Naive thymus-derived CD4-positive, alpha-beta T cell (primary cell): ENCODE results near the gene CRTAC1. TPM values are rescaled to one million over a fixed set of nuclear protein-coding genes. Genes with fewer than 3 reads are reported as not detected.

Experiments
- ATAC-seq: fragments of 150-1000 bp; cut with Tn5 transposase; 2 replicates; pipeline ENCODE4 v1.10.0; 2021; ENCODE audit warnings: mild to moderate bottlenecking, moderate library complexity
- CTCF ChIA-PET: fragments of 350-600 bp; sonication (Branson Sonifier 250); formaldehyde crosslinking; loops from one replicate; lab custom pipeline; 2021; ENCODE audit warnings: antibody characterized with exemption; lab: Charles Lee
- POLR2A ChIA-PET: fragments of 350-600 bp; sonication (Branson Sonifier 250); formaldehyde crosslinking; loops from one replicate; lab custom pipeline; 2021; ENCODE audit warnings: antibody characterized with exemption, inconsistent platforms; lab: Charles Lee
- DNase-seq, 9 donors: peaks; one replicate each; pipeline versions ENCODE4 v3.0.0 to v3.0.0-alpha.2; 2020 to 2022; ENCODE audit warnings: mixed read lengths in 1 of 9
- H3K27ac ChIP-seq: one replicate; pipeline ENCODE4 v1.7.0; 2013; ENCODE audit warnings: mild to moderate bottlenecking, low read depth, low read length, moderate library complexity
- H3K27me3 ChIP-seq, 2 donors: one replicate each; pipeline ENCODE4 v1.7.0; 2013; ENCODE audit warnings: low read length in 2 of 2, mild to moderate bottlenecking in 2 of 2, moderate library complexity in 2 of 2; ENCODE audit not compliant: control insufficient read depth in 2 of 2, insufficient read depth in 2 of 2
- H3K36me3 ChIP-seq, 3 experiments: 1 replicate in 2 of 3; 2 replicates in 1 of 3; pipeline ENCODE4 v1.7.0; 2013; ENCODE audit warnings: low read length in 3 of 3, mild to moderate bottlenecking in 3 of 3, moderate library complexity in 1 of 3; ENCODE audit not compliant: insufficient read depth in 3 of 3, control insufficient read depth in 2 of 3
- H3K4me1 ChIP-seq, 2 donors: one replicate each; pipeline ENCODE4 v1.7.0; 2013; ENCODE audit warnings: low read length in 2 of 2, mild to moderate bottlenecking in 2 of 2, moderate library complexity in 1 of 2; ENCODE audit not compliant: control insufficient read depth in 2 of 2, insufficient read depth in 2 of 2
- H3K4me3 ChIP-seq: 2 replicates; pipeline ENCODE4 v1.7.0; 2013; ENCODE audit warnings: mild to moderate bottlenecking, low read length
- H3K9me3 ChIP-seq, 3 experiments: 1 replicate in 2 of 3; 2 replicates in 1 of 3; pipeline ENCODE4 v1.7.0; 2013; ENCODE audit warnings: low read length in 3 of 3; ENCODE audit not compliant: control insufficient read depth in 2 of 3
- H3K27ac Mint-ChIP-seq, 9 donors: one replicate each; pipeline ENCODE4 v1.8.0; 2020 to 2022; ENCODE audit warnings: mixed read lengths in 9 of 9, mild to moderate bottlenecking in 8 of 9, moderate library complexity in 5 of 9, inconsistent platforms in 2 of 9
- H3K27me3 Mint-ChIP-seq, 5 donors: one replicate each; pipeline ENCODE4 v1.8.0; 2021 to 2022; ENCODE audit warnings: mixed read lengths in 5 of 5, mild to moderate bottlenecking in 1 of 5
- H3K36me3 Mint-ChIP-seq, 5 donors: one replicate each; pipeline ENCODE4 v1.8.0; 2020 to 2022; ENCODE audit warnings: mixed read lengths in 5 of 5, mild to moderate bottlenecking in 3 of 5, inconsistent platforms in 1 of 5
- H3K4me1 Mint-ChIP-seq, 7 donors: one replicate each; pipeline ENCODE4 v1.8.0; 2020 to 2022; ENCODE audit warnings: mixed read lengths in 7 of 7, mild to moderate bottlenecking in 3 of 7, inconsistent platforms in 1 of 7
- H3K4me3 Mint-ChIP-seq, 10 donors: one replicate each; pipeline ENCODE4 v1.8.0; 2020 to 2022; ENCODE audit warnings: mild to moderate bottlenecking in 10 of 10, mixed read lengths in 10 of 10, moderate library complexity in 6 of 10, inconsistent platforms in 2 of 10
- H3K9me3 Mint-ChIP-seq, 11 donors: one replicate each; pipeline ENCODE4 v1.8.0; 2020 to 2022; ENCODE audit warnings: mixed read lengths in 11 of 11, mild to moderate bottlenecking in 4 of 11, inconsistent platforms in 1 of 11, moderate library complexity in 1 of 11
- intact Hi-C, 2 donors: fragments of 100-400 bp; cut with micrococcal nuclease; formaldehyde crosslinking; loops; one replicate each; pipeline ENCODE4 v1.15.1; 2023
- polyA plus RNA-seq, 2 donors: library from polyadenylated mRNA; unstranded; fragments of 300-500 nt; fragmentation: Illumina TruSeq; gene quantifications; one replicate each; pipeline ENCODE4 v1.2.3, GENCODE V29; 2021
- total RNA-seq, 6 experiments: library from RNA in 5 of 6; stranded (reverse) in 5 of 6; gene quantifications; 1 replicate in 5 of 6; 2 replicates in 1 of 6; pipeline ENCODE4 v1.2.3 and lab custom pipeline; 2021 to 2026

The CRTAC1 gene
- total and polyA plus RNA-seq, 7 experiments from 2014 or later: not detected

- Histone ChIP-seq H3K4me1 (no peaks in the 10 kb centered on the region), H3K4me3 (no peak overlapping the region), H3K9me3 (no peaks in the 10 kb centered on the region), H3K27me3 (no peaks in the 10 kb centered on the region), H3K27ac (no peak overlapping the region), H3K36me3 (no peaks in the 10 kb centered on the region)
- intact Hi-C loops: no loop called here
- POLR2A ChIA-PET: no interaction called here
- DNase-seq (no peak), ATAC-seq (no peak)
- Mint-ChIP-seq H3K27ac (peak overlapping the region in 1 of 9 donors; percentile 20), H3K4me1 (peaks cover 0 to 3% (median 0%) of the 10 kb centered on the region in 7 donors), H3K9me3 (peaks cover 0 to 1% (median 0%) of the 10 kb centered on the region in 11 donors), H3K4me3 (no peak overlapping the region), H3K36me3 (no peaks in the 10 kb centered on the region), H3K27me3 (peaks cover 0 to 6% (median under 1%) of the 10 kb centered on the region in 5 donors)
- CTCF ChIA-PET: no interaction called here
Measured at GRCh38 chr10:97888641-97889262, 141.7 kb downstream of the CRTAC1 start.

GRCh38 chr10:97888134-97888533 is 142.3 kb downstream of the CRTAC1 start:
- no peak overlapping the region for H3K4me3 ChIP-seq
- no peaks in the 10 kb centered on the region for H3K36me3 ChIP-seq
- Mint-ChIP-seq H3K36me3 (no peaks in the 10 kb centered on the region), H3K27me3 (peaks cover 0 to 3% (median 0%) of the 10 kb centered on the region in 5 donors), H3K4me1 (peaks cover 0 to 3% (median 0%) of the 10 kb centered on the region in 7 donors), H3K27ac (no peak overlapping the region), H3K9me3 (peaks cover 0 to 1% (median 0%) of the 10 kb centered on the region in 11 donors), H3K4me3 (no peak overlapping the region)
- intact Hi-C loops: no loop called here
- DNase-seq (no peak), ATAC-seq (no peak)
- H3K27me3 ChIP-seq: no peaks in the 10 kb centered on the region
- H3K9me3 ChIP-seq: no peaks in the 10 kb centered on the region
- ChIA-PET CTCF (no interaction called here), POLR2A (no interaction called here)
- no peaks in the 10 kb centered on the region for H3K4me1 ChIP-seq
- no peak overlapping the region for H3K27ac ChIP-seq

GRCh38 chr10:97887399-97887798 is 143.0 kb downstream of the CRTAC1 start:
- Mint-ChIP-seq H3K4me1 (peaks cover 0 to 3% (median 0%) of the 10 kb centered on the region in 7 donors), H3K36me3 (no peaks in the 10 kb centered on the region), H3K27ac (no peak overlapping the region), H3K9me3 (peaks cover 0 to 1% (median 0%) of the 10 kb centered on the region in 11 donors), H3K4me3 (no peak overlapping the region), H3K27me3 (peaks cover 0 to 3% (median 1%) of the 10 kb centered on the region in 5 donors)
- no peak for ATAC-seq
- Histone ChIP-seq H3K27ac (no peak overlapping the region), H3K9me3 (no peaks in the 10 kb centered on the region), H3K27me3 (no peaks in the 10 kb centered on the region), H3K4me1 (no peaks in the 10 kb centered on the region), H3K36me3 (no peaks in the 10 kb centered on the region), H3K4me3 (no peak overlapping the region)
- DNase-seq: no peak
- ChIA-PET CTCF (no interaction called here), POLR2A (no interaction called here)
- intact Hi-C loops: no loop called here

- ATAC-seq: no peak
Measured at GRCh38 chr10:97886286-97886685, 144.1 kb downstream of the CRTAC1 start.

GRCh38 chr10:97883092-97883485 is 147.3 kb downstream of the CRTAC1 start:
- H3K9me3 Mint-ChIP-seq: peaks cover 0 to 4% (median 0%) of the 10 kb centered on the region in 11 donors
- Histone ChIP-seq H3K4me3 (no peak overlapping the region), H3K27me3 (no peaks in the 10 kb centered on the region), H3K27ac (no peak overlapping the region), H3K4me1 (no peaks in the 10 kb centered on the region), H3K9me3 (no peaks in the 10 kb centered on the region), H3K36me3 (no peaks in the 10 kb centered on the region)
- H3K36me3 Mint-ChIP-seq: no peaks in the 10 kb centered on the region
- POLR2A ChIA-PET: no interaction called here
- no peak overlapping the region for H3K4me3 Mint-ChIP-seq
- no peak overlapping the region for H3K27ac Mint-ChIP-seq
- CTCF ChIA-PET: no interaction called here
- intact Hi-C loops: no loop called here
- no peak for ATAC-seq
- peaks cover 0 to 6% (median 0%) of the 10 kb centered on the region in 7 donors for H3K4me1 Mint-ChIP-seq
- H3K27me3 Mint-ChIP-seq: peaks cover 2 to 14% (median 8%) of the 10 kb centered on the region in 5 donors
- DNase-seq: no peak

More at GRCh38 chr10:97886286-97886685, 144.1 kb downstream of the CRTAC1 start:
- H3K4me1 Mint-ChIP-seq: peaks cover 0 to 3% (median 0%) of the 10 kb centered on the region in 7 donors
- H3K36me3 Mint-ChIP-seq: no peaks in the 10 kb centered on the region
- CTCF ChIA-PET: interaction anchor here (0.6 kb wide), 1 partner anchor 82 kb away, joined by 3 read pairs; no protein-coding TSS in a partner anchor
- no peaks in the 10 kb centered on the region for H3K4me1 ChIP-seq
- no peaks in the 10 kb centered on the region for H3K36me3 ChIP-seq
- DNase-seq: no peak
- no peak overlapping the region for H3K27ac ChIP-seq
- no peak overlapping the region for H3K4me3 ChIP-seq
- no peak overlapping the region for H3K4me3 Mint-ChIP-seq
- no peaks in the 10 kb centered on the region for H3K9me3 Mint-ChIP-seq
- no peaks in the 10 kb centered on the region for H3K27me3 ChIP-seq
- no peak overlapping the region for H3K27ac Mint-ChIP-seq
- H3K9me3 ChIP-seq: no peaks in the 10 kb centered on the region
- POLR2A ChIA-PET: no interaction called here
- H3K27me3 Mint-ChIP-seq: peaks cover 1 to 6% (median 4%) of the 10 kb centered on the region in 5 donors
- intact Hi-C loops: no loop called here

- intact Hi-C loops: no loop called here
Measured at GRCh38 chr10:97882142-97883091, 148.0 kb downstream of the CRTAC1 start.

More at GRCh38 chr10:97882142-97883091, 148.0 kb downstream of the CRTAC1 start:
- peaks cover 0 to 6% (median 0%) of the 10 kb centered on the region in 7 donors for H3K4me1 Mint-ChIP-seq
- H3K9me3 Mint-ChIP-seq: peaks cover 0 to 4% (median 0%) of the 10 kb centered on the region in 11 donors
- peaks cover 2 to 14% (median 8%) of the 10 kb centered on the region in 5 donors for H3K27me3 Mint-ChIP-seq
- DNase-seq (no peak), ATAC-seq (peak; percentile 32)
- Histone ChIP-seq H3K36me3 (no peaks in the 10 kb centered on the region), H3K4me1 (no peaks in the 10 kb centered on the region), H3K4me3 (no peak overlapping the region), H3K27ac (no peak overlapping the region), H3K27me3 (no peaks in the 10 kb centered on the region), H3K9me3 (no peaks in the 10 kb centered on the region)
- no peaks in the 10 kb centered on the region for H3K36me3 Mint-ChIP-seq
- POLR2A ChIA-PET: no interaction called here
- no peak overlapping the region for H3K4me3 Mint-ChIP-seq
- CTCF ChIA-PET: no interaction called here
- no peak overlapping the region for H3K27ac Mint-ChIP-seq
